Motor neuron (in vitro differentiated cells): ENCODE data around the gene FCGR3A. TPM values are rescaled to one million over a fixed set of nuclear protein-coding genes. Genes with fewer than 3 reads are reported as not detected.

Experiments used
- ATAC-seq, 8 experiments: fragments of 200-7000 bp; cut with Tn5 transposase; replicated peaks in 6 of 8; 2 replicates each; pipeline ENCODE4 v1.8.0; 2021; ENCODE audit warnings: mild to moderate bottlenecking in 8 of 8, moderate library complexity in 8 of 8
- H3K27ac ChIP-seq, 2 donors: fragments of 250-450 bp; sonication (Bioruptor Pico); 2 replicates each; pipeline ENCODE4 v1.9.0; 2021; ENCODE audit warnings: antibody characterized with exemption in 2 of 2, mild to moderate bottlenecking in 2 of 2, moderate library complexity in 1 of 2
- H3K4me1 ChIP-seq, 2 donors: fragments of 250-450 bp; sonication (Bioruptor Pico); replicated peaks in 1 of 2; 2 replicates each; pipeline ENCODE4 v1.6.1; 2021; ENCODE audit warnings: antibody characterized with exemption in 2 of 2, mild to moderate bottlenecking in 2 of 2, moderate library complexity in 1 of 2
- H3K4me3 ChIP-seq, 5 donors: fragments of 250-450 bp; sonication (Bioruptor Pico); 2 replicates each; pipeline ENCODE4 v1.9.0; 2021; ENCODE audit warnings: antibody characterized with exemption in 5 of 5, mild to moderate bottlenecking in 5 of 5, moderate library complexity in 4 of 5
- WGBS, 10 experiments: fragments of 450-650 bp; shearing (Covaris generic); methylation state at CpG; one replicate each; pipeline ENCODE4 v1.0.0; 2022; 5-methylcytosine and 5-hydroxymethylcytosine counted together
- in situ Hi-C, 9 experiments: fragments of 400-800 bp; cut with MboI; loops; one replicate each; pipeline ENCODE4 v1.15.0; 2021; ENCODE audit warnings: low sequenced_read_pairs in 9 of 9, low pct_unique_long_range_greater_than_20kb in 2 of 9; ENCODE audit not compliant: unreplicated experiment in 9 of 9
- total RNA-seq, 8 experiments: library from RNA; unstranded; fragments of 300-600 nt; gene quantifications; 2 replicates each; pipeline versions ENCODE4 v1.2.3 to v1.2.4, GENCODE V29; 2022

Gene FCGR3A
- total RNA-seq, 8 experiments from 2014 or later = 0.05 to 1.3 (median 0.34) TPM; not detected in 4

DNA sequence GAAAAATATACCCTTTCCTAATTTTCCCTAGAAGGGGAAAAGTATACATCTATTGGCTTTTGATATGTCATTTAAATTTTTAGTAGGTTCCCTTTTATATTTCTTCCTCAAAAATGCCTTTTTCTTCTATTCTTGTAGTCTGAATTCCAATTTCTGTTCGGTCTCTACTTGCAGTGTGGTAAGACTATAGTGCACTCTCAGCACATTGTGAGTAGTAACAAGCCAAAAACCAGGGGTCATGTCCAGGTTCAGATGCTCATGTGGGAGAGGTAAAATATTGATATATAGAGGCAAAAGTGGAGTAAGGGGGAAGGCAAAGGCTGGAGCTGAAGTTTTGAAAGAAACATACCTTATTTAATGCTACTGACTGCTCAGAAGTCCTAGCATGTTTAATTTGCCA is 48.4 kb downstream of the FCGR3A start:
- WGBS, 10 experiments = 30 to 77% (median 57%) methylated on average over 1 of the region's 1 CpG; no CpG with 5 or more reads in 3 of the 10 experiments
- no peak for ATAC-seq
- Histone ChIP-seq H3K27ac (no peak overlapping the region), H3K4me1 (no peaks in the 10 kb centered on the region), H3K4me3 (no peak overlapping the region)
- in situ Hi-C loops = loop anchor here in 1 of 9 experiments (25.0 kb wide), 1 partner anchor 111 kb away; no protein-coding TSS in a partner anchor

DNA sequence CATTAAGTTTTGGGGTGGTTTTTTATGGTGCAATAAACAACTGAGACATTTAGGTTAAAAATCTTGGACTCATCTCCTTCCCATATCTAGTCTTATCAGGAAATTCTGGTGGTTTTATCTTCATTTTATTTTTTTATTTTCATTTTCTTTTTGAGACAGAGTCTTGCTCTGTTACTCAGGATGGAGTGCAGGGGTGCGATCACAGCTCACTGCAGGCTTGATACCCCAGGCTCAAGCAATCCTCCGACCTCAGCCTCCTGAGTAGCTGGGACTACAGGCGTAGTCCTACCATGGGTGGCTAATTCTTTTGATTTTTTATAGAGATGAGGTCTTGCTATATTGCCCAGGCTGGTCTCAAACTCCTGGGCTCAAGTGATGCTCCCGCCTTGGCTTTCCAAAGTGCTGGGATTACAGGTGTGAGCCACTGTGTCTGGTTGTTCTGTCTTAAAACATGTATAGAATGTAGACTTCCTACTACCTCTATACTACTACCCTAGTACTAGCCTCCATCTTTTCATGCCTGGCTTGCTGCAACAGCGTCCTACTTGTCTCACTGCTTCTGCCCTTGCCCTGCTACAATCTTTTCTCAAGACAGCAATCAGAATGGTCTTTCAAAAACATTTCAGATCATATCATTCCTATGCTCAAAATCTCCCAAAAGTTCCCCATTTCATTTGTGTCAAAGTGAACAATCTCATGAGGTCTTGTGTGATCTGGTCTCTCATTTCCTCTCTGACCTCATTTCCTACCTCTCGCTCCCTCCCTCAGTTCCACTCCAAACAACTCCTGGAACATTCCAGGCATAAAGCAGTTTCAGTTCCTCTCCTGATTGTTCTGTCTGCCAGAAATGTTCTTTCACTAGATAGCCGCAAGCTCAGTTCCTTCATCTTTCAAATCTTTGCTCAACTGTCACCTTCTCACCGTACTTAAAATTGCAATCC is 50.2 kb downstream of the FCGR3A start:
- 67 to 89% (median 77%) methylated on average over 3 to 8 of the region's 8 CpGs for WGBS, 10 experiments
- no peak overlapping the region for H3K27ac ChIP-seq
- no peaks in the 10 kb centered on the region for H3K4me1 ChIP-seq
- in situ Hi-C loops = loop anchor here in 1 of 9 experiments (25.0 kb wide), 1 partner anchor 113 kb away; no protein-coding TSS in a partner anchor
- no peak overlapping the region for H3K4me3 ChIP-seq
- no peak for ATAC-seq

DNA sequence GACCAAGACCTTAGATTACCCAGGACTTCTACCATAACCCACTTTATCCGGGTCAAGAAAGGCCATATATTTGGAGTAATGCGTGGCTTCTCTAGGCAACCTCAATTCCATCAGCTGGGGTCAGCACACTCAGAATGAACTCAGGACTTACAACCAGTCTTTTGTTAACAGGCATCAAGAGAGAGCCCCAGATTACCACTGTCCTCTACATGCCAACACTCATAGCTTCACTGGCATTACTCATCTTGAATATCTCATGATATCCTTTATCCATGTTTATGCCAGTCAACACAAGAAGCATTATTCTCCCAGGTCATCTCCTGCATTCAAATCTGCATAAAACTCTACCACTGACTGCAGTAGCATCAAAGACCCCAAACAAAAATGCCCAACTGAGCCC is 51.0 kb downstream of the FCGR3A start:
- ATAC-seq = no peak
- H3K4me3 ChIP-seq = no peak overlapping the region
- H3K27ac ChIP-seq = no peak overlapping the region
- in situ Hi-C loops = no loop called here
- WGBS, 10 experiments = 50 to 100% (median 76%) methylated on average over 1 to 2 of the region's 2 CpGs; no CpG with 5 or more reads in 3 of the 10 experiments
- H3K4me1 ChIP-seq = no peaks in the 10 kb centered on the region

DNA sequence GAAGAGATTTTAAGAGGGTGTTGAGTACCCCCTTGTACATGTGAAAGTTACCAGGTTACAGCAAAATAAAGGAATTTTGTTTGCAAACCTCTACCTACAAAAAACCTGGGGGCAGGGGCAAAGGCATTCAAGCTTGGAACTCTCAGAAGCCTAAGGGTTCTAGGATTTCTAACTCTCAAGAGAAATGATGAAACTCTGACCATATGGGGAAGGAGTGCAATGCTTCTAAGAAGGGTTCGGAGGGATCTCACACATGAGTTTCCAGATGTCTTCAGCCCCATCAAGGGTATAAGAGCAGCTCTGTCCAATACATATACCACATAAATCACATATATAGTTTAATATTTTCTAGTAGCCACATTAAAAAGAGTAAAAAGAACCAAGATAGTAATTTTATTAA is 51.7 kb downstream of the FCGR3A start:
- H3K4me3 ChIP-seq = no peak overlapping the region
- WGBS, 10 experiments = 40 to 83% (median 62%) methylated on average over 1 of the region's 1 CpG; no CpG with 5 or more reads in 2 of the 10 experiments
- no peaks in the 10 kb centered on the region for H3K4me1 ChIP-seq
- no peak overlapping the region for H3K27ac ChIP-seq
- no peak for ATAC-seq
- in situ Hi-C loops = no loop called here

DNA sequence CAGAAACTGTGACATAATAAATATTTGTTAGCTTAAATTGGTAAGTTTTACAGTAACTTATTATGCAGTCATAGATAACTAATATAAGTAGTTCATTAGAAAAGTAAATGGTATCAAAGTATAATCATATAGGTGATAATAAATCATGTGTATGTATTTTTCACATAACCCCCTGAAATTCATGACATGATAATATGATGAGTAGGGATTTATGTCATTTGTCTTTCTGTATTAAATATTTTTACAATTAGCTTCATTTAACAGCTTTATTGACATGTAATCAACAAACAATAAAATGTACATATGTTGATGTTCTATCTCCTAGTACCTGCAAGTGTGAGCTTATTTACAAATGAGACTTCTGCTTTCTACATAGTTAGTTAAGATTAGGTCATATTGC is 54.1 kb downstream of the FCGR3A start:
- H3K27ac ChIP-seq = no peak overlapping the region
- no peak overlapping the region for H3K4me3 ChIP-seq
- no peak for ATAC-seq
- in situ Hi-C loops = no loop called here
- H3K4me1 ChIP-seq = no peaks in the 10 kb centered on the region

DNA sequence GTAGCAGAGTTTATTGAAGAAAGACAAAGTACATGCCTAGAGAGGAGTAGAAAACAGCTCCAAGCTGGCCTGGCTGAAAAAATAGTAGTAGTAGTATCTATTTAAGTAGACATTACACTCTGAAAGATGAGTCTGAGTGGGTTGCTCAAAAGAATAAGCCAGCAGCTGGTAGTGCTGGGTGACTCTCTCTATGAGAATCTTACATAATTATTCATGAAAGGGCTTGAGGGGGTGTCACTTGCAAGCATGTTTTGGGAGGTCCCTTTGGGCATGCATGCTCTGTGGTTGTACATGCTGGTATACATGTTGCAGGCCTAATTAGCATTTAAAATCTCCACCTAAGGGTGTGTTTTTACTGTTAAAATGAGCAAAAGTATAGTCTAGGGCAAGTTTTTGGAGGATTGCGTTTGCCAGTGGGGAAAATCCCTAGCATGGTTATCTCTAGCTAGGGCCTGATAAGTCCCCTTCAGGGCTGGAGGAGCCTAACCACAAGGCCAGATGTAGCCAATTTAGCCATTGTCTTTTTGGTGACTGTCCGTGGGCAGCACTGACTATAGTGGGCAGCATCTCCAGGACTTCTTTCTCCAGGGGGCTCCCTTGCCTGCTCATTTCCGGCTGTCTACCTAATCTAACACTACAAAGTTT is 55.4 kb downstream of the FCGR3A start:
- 0 to 86% (median 34%) methylated on average over 1 to 3 of the region's 3 CpGs; no CpG with 5 or more reads in 2 of the 10 experiments for WGBS, 10 experiments
- no peak overlapping the region for H3K4me3 ChIP-seq
- in situ Hi-C loops = no loop called here
- H3K4me1 ChIP-seq = no peaks in the 10 kb centered on the region
- ATAC-seq = peak in 3 of 8 experiments; percentile 93 to 98 (median 95)
- no peak overlapping the region for H3K27ac ChIP-seq

DNA sequence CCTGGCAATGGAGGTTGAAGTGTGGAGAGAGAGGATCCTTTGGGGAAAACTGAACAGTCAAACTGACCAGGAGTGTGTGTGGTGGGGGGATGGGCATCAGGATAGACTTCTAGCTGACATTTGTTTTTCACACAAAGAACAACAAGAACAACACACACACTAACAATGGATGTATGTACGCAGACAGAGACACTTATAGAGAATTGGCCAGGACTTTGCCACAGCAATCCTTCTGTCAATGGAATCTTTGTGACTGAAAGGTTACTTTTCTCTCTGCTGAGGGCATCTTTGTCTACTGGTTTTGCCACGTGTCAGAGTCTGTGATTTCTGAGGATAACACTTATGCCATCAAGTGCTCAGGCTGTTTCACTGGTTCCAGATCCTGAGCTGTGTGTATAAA is 56.8 kb downstream of the FCGR3A start:
- Histone ChIP-seq H3K4me3 (no peak overlapping the region), H3K4me1 (no peaks in the 10 kb centered on the region), H3K27ac (no peak overlapping the region)
- WGBS, 10 experiments = 0 to 50% (median 39%) methylated on average over 1 to 2 of the region's 2 CpGs; no CpG with 5 or more reads in 2 of the 10 experiments
- no peak for ATAC-seq
- in situ Hi-C loops = no loop called here

Other genes starting within 250 kb of the FCGR3A start
- gene MPZ, start 239.8 kb downstream of the FCGR3A start, total RNA-seq = 1 to 10 TPM; 1.0 to 8.7 (median 2.2) TPM
- 100 to 1,000 TPM in 4 of 8 experiments, 10 to 100 TPM in 4; 24.6 to 179 (median 77.7) TPM for gene SDHC, start 235.4 kb downstream of the FCGR3A start, total RNA-seq
- gene CFAP126, start 181.9 kb downstream of the FCGR3A start, total RNA-seq = 100 to 1,000 TPM in 1 of 8 experiments, 1 to 10 TPM in 1, not detected in 6; 4.6 to 128 TPM
- 1 to 10 TPM in 4 of 8 experiments, under 1 TPM in 4; 0.37 to 3.6 (median 1.1) TPM for gene FCGR2A, start 44.4 kb downstream of the FCGR3A start, total RNA-seq
- 100 to 1,000 TPM in 2 of 8 experiments, 1 to 10 TPM in 2, under 1 TPM in 4; 0.58 to 250 (median 1.2) TPM for gene HSPA6, start 25.3 kb downstream of the FCGR3A start, total RNA-seq
- gene FCGR3B, start 81.4 kb upstream of the FCGR3A start, total RNA-seq = 1 to 10 TPM in 1 of 8 experiments, under 1 TPM in 3, not detected in 4; 0.14 to 1.7 (median 0.37) TPM
- gene FCGR2B, start 113.3 kb upstream of the FCGR3A start, total RNA-seq = 1 to 10 TPM in 1 of 8 experiments, under 1 TPM in 5, not detected in 2; 0.18 to 1.8 (median 0.44) TPM
- under 1 TPM in 4 of 8 experiments, not detected in 4; 0.08 to 0.62 (median 0.30) TPM for gene FCRLA, start 157.4 kb upstream of the FCGR3A start, total RNA-seq
- gene FCRLB, start 171.7 kb upstream of the FCGR3A start, total RNA-seq = 1 to 10 TPM in 6 of 8 experiments, under 1 TPM in 2; 0.59 to 7.0 (median 1.4) TPM
- gene DUSP12, start 200.0 kb upstream of the FCGR3A start, total RNA-seq = 100 to 1,000 TPM in 1 of 8 experiments, 10 to 100 TPM in 7; 22.8 to 100 (median 66.8) TPM
- 10 to 100 TPM; 18.2 to 46.3 (median 30.6) TPM for gene ATF6, start 216.5 kb upstream of the FCGR3A start, total RNA-seq